GM12891 (cell line): ENCODE data around the gene WIZ.

Experiments used
- POLR2A ChIP-seq: IDR thresholded peaks from 2 replicates; pipeline ENCODE4 v1.6.1; 2011; ENCODE audit warnings: low read depth, low read length, control low read depth
- POLR2AphosphoS5 ChIP-seq: IDR thresholded peaks from 2 replicates; pipeline ENCODE4 v1.6.1; 2011; ENCODE audit warnings: low read depth, low read length, control low read depth

- TF ChIP-seq POLR2A, result no peak
- no peak for TF ChIP-seq POLR2AphosphoS5
Measured at GRCh38 chr19:15381864-15382263, 67.9 kb downstream of the WIZ start.
